IMR-90 (cell line): ENCODE measurements around the gene LTBP4. TPM values are rescaled to one million over a fixed set of nuclear protein-coding genes. Genes with fewer than 3 reads are reported as not detected.

Experiments
- ATAC-seq: fragments of 200-7000 bp; cut with Tn5 transposase; 2 replicates; pipeline ENCODE4 v1.9.1; 2020; ENCODE audit warnings: low read depth, mild to moderate bottlenecking, moderate library complexity
- BruUV-seq: library from RNA; stranded (reverse); fragments of 400-500 nt; replicated peaks from 2 replicates; lab custom pipeline; 2021; lab: Mats Ljungman, UMichigan
- CTCF ChIA-PET: fragments of 300-600 bp; formaldehyde crosslinking; extraction: SDS; loops from one replicate; lab custom pipeline; 2021; ENCODE audit warnings: antibody characterized with exemption; lab: Yijun Ruan, JAX
- POLR2A ChIA-PET: fragments of 300-600 bp; sonication (Branson Sonifier 250); formaldehyde crosslinking; loops from one replicate; lab custom pipeline; 2022; ENCODE audit warnings: antibody characterized with exemption; ENCODE audit not compliant: unreplicated experiment; lab: Charles Lee
- DNase-seq: peaks from one replicate; pipeline ENCODE4 v3.0.0; 2013
- H2AFZ ChIP-seq: replicated peaks from 2 replicates; pipeline ENCODE3; 2013; ENCODE audit warnings: low read length, mild to moderate bottlenecking; ENCODE audit not compliant: poor library complexity
- H2AK5ac ChIP-seq: 2 replicates; pipeline ENCODE4 v1.6.1; 2013; ENCODE audit warnings: low read depth, low read length, inconsistent platforms
- H2AK9ac ChIP-seq: replicated peaks from 2 replicates; pipeline ENCODE3; 2013; ENCODE audit warnings: mild to moderate bottlenecking, low read depth, low read length, moderate library complexity; ENCODE audit not compliant: poor library complexity
- H2BK120ac ChIP-seq: 2 replicates; pipeline ENCODE4 v1.6.1; 2013; ENCODE audit warnings: low read depth, low read length, inconsistent platforms
- H2BK15ac ChIP-seq: 3 replicates; pipeline ENCODE4 v1.6.1; 2013; ENCODE audit warnings: low read depth, low read length, inconsistent platforms
- H2BK20ac ChIP-seq: 2 replicates; pipeline ENCODE4 v1.6.1; 2013; ENCODE audit warnings: low read depth, mild to moderate bottlenecking, inconsistent platforms, low read length, moderate library complexity
- H2BK5ac ChIP-seq: 2 replicates; pipeline ENCODE4 v1.6.1; 2013; ENCODE audit warnings: mild to moderate bottlenecking, low read depth, low read length, inconsistent platforms; ENCODE audit not compliant: poor library complexity, severe bottlenecking
- H3K14ac ChIP-seq: replicated peaks from 2 replicates; pipeline ENCODE4 v1.6.1; 2013; ENCODE audit warnings: low read depth, low read length, inconsistent platforms
- H3K18ac ChIP-seq: 2 replicates; pipeline ENCODE4 v1.6.1; 2013; ENCODE audit warnings: low read depth, low read length, control low read depth
- H3K23ac ChIP-seq: 2 replicates; pipeline ENCODE4 v1.6.1; 2013; ENCODE audit warnings: low read depth, low read length, inconsistent platforms
- H3K27ac ChIP-seq: 2 replicates; pipeline ENCODE4 v1.5.1; 2013; ENCODE audit warnings: mild to moderate bottlenecking, control low read depth, low read length; ENCODE audit not compliant: insufficient read depth
- H3K27me3 ChIP-seq: 2 replicates; pipeline ENCODE4 v1.6.1; 2013; ENCODE audit warnings: low read length; ENCODE audit not compliant: control insufficient read depth, insufficient read depth
- H3K36me3 ChIP-seq: 2 replicates; pipeline ENCODE4 v1.6.1; 2013; ENCODE audit warnings: low read length, mixed read lengths; ENCODE audit not compliant: control insufficient read depth, insufficient read depth
- H3K4ac ChIP-seq: 2 replicates; pipeline ENCODE4 v1.6.1; 2013; ENCODE audit warnings: low read depth, low read length, inconsistent platforms
- H3K4me1 ChIP-seq: 2 replicates; pipeline ENCODE4 v1.6.1; 2013; ENCODE audit warnings: low read length, mixed read lengths; ENCODE audit not compliant: control insufficient read depth, insufficient read depth
- H3K4me2 ChIP-seq: 2 replicates; pipeline ENCODE4 v1.6.1; 2013; ENCODE audit warnings: low read depth, mild to moderate bottlenecking, control low read depth, low read length, moderate library complexity
- H3K4me3 ChIP-seq: 2 replicates; pipeline ENCODE4 v1.5.1; 2013; ENCODE audit warnings: low read depth, mild to moderate bottlenecking, control low read depth, low read length, moderate library complexity; ENCODE audit not compliant: insufficient read depth
- H3K56ac ChIP-seq: 2 replicates; pipeline ENCODE4 v1.6.1; 2013; ENCODE audit warnings: low read length, inconsistent platforms; ENCODE audit not compliant: insufficient read depth; ENCODE audit errors: extremely low read depth
- H3K79me1 ChIP-seq, 2 experiments: 2 replicates each; pipeline ENCODE4 v1.6.1; 2013; ENCODE audit warnings: low read length in 2 of 2, inconsistent platforms in 1 of 2, low read depth in 1 of 2
- H3K9ac ChIP-seq: 2 replicates; pipeline ENCODE4 v1.6.1; 2013; ENCODE audit warnings: low read depth, low read length, control low read depth
- H3K9me1 ChIP-seq: 2 replicates; pipeline ENCODE4 v1.6.1; 2013; ENCODE audit warnings: low read length, inconsistent platforms; ENCODE audit not compliant: insufficient read depth
- H3K9me3 ChIP-seq: 2 replicates; pipeline ENCODE4 v1.6.1; 2013; ENCODE audit warnings: low read length; ENCODE audit not compliant: control insufficient read depth, insufficient read depth
- H4K20me1 ChIP-seq: 2 replicates; pipeline ENCODE4 v1.6.1; 2013; ENCODE audit warnings: low read length, inconsistent platforms; ENCODE audit not compliant: insufficient read depth
- H4K5ac ChIP-seq: 2 replicates; pipeline ENCODE4 v1.6.1; 2013; ENCODE audit warnings: mild to moderate bottlenecking, low read depth, low read length, control low read depth
- H4K8ac ChIP-seq, 2 experiments: 2 replicates each; pipeline ENCODE4 v1.6.1; 2013; ENCODE audit warnings: low read depth in 2 of 2, low read length in 2 of 2, control low read depth in 1 of 2, inconsistent platforms in 1 of 2
- H4K91ac ChIP-seq: 2 replicates; pipeline ENCODE4 v1.6.1; 2013; ENCODE audit warnings: low read depth, low read length, inconsistent platforms; ENCODE audit not compliant: insufficient read depth
- CEBPB ChIP-seq: IDR thresholded peaks from 2 replicates; pipeline ENCODE4 v1.6.1; 2012; ENCODE audit warnings: low read depth, low read length, improper control_type of control experiment
- FOS ChIP-seq: fragments of 150-350 bp; IDR thresholded peaks from 2 replicates; pipeline ENCODE4 v1.6.1; 2016; ENCODE audit warnings: low read depth, low read length
- MAZ ChIP-seq: IDR thresholded peaks from 2 replicates; pipeline ENCODE4 v1.6.1; 2012; ENCODE audit warnings: low read depth, mild to moderate bottlenecking, low read length, improper control_type of control experiment, moderate library complexity, borderline replicate concordance
- MXI1 ChIP-seq: IDR thresholded peaks from 2 replicates; pipeline ENCODE4 v1.6.1; 2012; ENCODE audit warnings: low read depth, mild to moderate bottlenecking, low read length, moderate library complexity, borderline replicate concordance
- WGBS, 2 experiments: methylation state at CpG; one replicate each; pipeline versions ENCODE4 v1.1.5 to v1.1.7; 2013; ENCODE audit warnings: missing lambda C conversion rate in 2 of 2; ENCODE audit not compliant: insufficient read length in 1 of 2; ENCODE audit errors: extremely low coverage in 2 of 2; 5-methylcytosine and 5-hydroxymethylcytosine counted together
- dilution Hi-C: fragments of 300-500 bp; cut with HindIII; formaldehyde crosslinking; loops from one replicate; pipeline ENCODE4 v1.14.3; 2018; ENCODE audit warnings: low sequenced_read_pairs; ENCODE audit not compliant: unreplicated experiment
- in situ Hi-C: fragments of 300-500 bp; cut with MboI; formaldehyde crosslinking; loops from 3 replicates; pipeline ENCODE4 v1.14.3; 2019; ENCODE audit warnings: low sequenced_read_pairs, inconsistent platforms, mixed read lengths
- intact Hi-C: fragments of 100-400 bp; cut with micrococcal nuclease; formaldehyde crosslinking; loops from 2 replicates; pipeline ENCODE4 v1.10.0; 2022
- polyA plus RNA-seq, 3 experiments: library from polyadenylated mRNA; depleted of rRNA; stranded (reverse); fragments of >200 nt; gene quantifications; 2 replicates each; pipeline ENCODE4 v1.2.3, GENCODE V29; 2012; ENCODE audit warnings: low replicate concordance in 1 of 3
- total RNA-seq: library from RNA; depleted of rRNA; stranded (reverse); fragments of >200 nt; gene quantifications from 2 replicates; pipeline ENCODE4 v1.2.3, GENCODE V29; 2012

The LTBP4 gene
- total and polyA plus RNA-seq, 2 of the 4 experiments (the other 2 are of a cell fraction): 14.7 to 70.3 TPM

DNA sequence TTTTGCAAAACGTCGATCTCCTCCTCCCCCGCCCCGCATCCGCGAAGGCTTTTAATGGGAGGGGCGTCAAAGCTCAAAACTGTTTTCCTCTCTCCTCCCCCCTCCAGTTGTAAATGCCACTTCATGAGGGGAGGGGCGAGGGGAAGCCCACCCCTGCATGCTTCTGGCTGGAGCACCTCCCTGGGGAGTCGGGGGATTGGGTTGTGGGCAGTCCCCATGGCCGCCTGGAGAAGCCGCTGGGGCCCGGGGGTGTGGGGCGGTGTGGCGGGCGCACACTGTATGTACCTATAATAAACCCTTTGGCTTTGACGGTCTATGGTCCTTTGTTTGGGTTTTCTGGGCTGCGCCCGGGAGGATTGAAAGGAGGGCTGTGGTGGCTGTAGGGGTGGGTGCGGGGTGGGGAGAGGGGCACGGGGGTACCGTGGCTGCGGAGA is 25.0 kb upstream of the LTBP4 start:
- peak overlapping the region; percentile 95 for H2AFZ ChIP-seq
- peaks cover 12% of the 10 kb centered on the region for H3K36me3 ChIP-seq
- no peak overlapping the region; the same call in 2 of the 3 replicates for H2BK15ac ChIP-seq
- peak overlapping the region; percentile 71 to 98 for H4K8ac ChIP-seq
- 0 out of 2 replicates have a peak overlapping the region, but pooled peaks have one; percentile 67 for H3K14ac ChIP-seq
- H2AK5ac ChIP-seq: peak overlapping the region; percentile 54; the same call in 1 of the 2 replicates
- H3K4me1 ChIP-seq: peaks cover 4% of the 10 kb centered on the region
- H3K79me1 ChIP-seq: peaks cover 5 to 19% of the 10 kb centered on the region in 2 experiments; a peak in 2 of 4 replicates
- no TSS peak for BruUV-seq
- ATAC-seq: peak; percentile 16
- intact Hi-C loops (no loop called here), in situ Hi-C loops (no loop called here), dilution Hi-C loops (no loop called here)
- H3K9me3 ChIP-seq: no peaks in the 10 kb centered on the region
- H2BK20ac ChIP-seq: no peak overlapping the region
- no peaks in the 10 kb centered on the region for H4K20me1 ChIP-seq
- TF ChIP-seq MAZ (no peak), MXI1 (no peak), CEBPB (no peak), FOS (no peak)
- H3K56ac ChIP-seq: no peak overlapping the region
- peaks cover 8% of the 10 kb centered on the region; the same call in 1 of the 2 replicates for H3K9me1 ChIP-seq
- H4K91ac ChIP-seq: peak overlapping the region; percentile 33; the same call in 1 of the 2 replicates
- H3K4me3 ChIP-seq: peak overlapping the region; percentile 96
- H2BK120ac ChIP-seq: no peak overlapping the region
- peak overlapping the region; percentile 76 for H3K4me2 ChIP-seq
- peak overlapping the region; percentile 33; the same call in 1 of the 2 replicates for H3K18ac ChIP-seq
- ChIA-PET CTCF (no interaction called here), POLR2A (no interaction called here)
- peak overlapping the region; percentile 56 for H2AK9ac ChIP-seq
- H4K5ac ChIP-seq: peak overlapping the region; percentile 92
- no peak overlapping the region for H2BK5ac ChIP-seq
- H3K23ac ChIP-seq: peak overlapping the region; percentile 74; the same call in 1 of the 2 replicates
- H3K27ac ChIP-seq: no peak overlapping the region
- no peaks in the 10 kb centered on the region for H3K27me3 ChIP-seq
- no peak for DNase-seq
- no peak overlapping the region for H3K9ac ChIP-seq
- WGBS, 2 experiments: no CpG with 5 or more reads among the region's 22 CpGs
- H3K4ac ChIP-seq: peak overlapping the region; percentile 48
